ENCODE measurements around the gene EDNRB.

Gene EDNRB

DNA sequence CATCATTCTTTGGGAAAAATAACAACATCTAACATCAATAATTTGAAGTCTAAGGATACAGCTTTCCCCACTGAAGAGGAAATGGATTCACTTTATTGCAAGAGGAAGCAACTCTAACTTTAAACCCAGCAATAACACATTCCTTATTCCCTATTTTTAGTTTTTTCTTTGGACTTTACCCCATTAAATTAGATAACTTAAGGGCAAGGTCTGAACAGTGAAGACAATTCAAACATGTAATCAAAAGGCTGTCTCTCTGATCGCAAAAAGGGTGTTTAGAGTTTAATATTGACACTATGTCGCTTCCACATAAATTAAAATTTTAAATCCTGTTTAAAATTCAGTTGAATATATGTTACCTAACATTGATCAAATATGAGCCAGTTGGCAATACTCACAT, 10.1 kb downstream of the EDNRB start:
- H3K4me1 Mint-ChIP-seq: no peaks in the 10 kb centered on the region
- no peaks in the 10 kb centered on the region for H3K27me3 Mint-ChIP-seq
- H3K27ac Mint-ChIP-seq: no peak overlapping the region
- DNase-seq: no peak
- no peak overlapping the region for H3K4me3 Mint-ChIP-seq
- H3K9me3 Mint-ChIP-seq: peaks cover 0 to 6% of the 10 kb centered on the region in 2 donors
- ATAC-seq: no peak

GRCh38 chr13:77907666-77908341, 10.8 kb downstream of the EDNRB start:
- DNase-seq (no peak), ATAC-seq (no peak)
- H3K27me3 Mint-ChIP-seq: no peaks in the 10 kb centered on the region
- H3K4me3 Mint-ChIP-seq: no peak overlapping the region
- H3K27ac Mint-ChIP-seq: no peak overlapping the region
- H3K4me1 Mint-ChIP-seq: no peaks in the 10 kb centered on the region
- peaks cover 1 to 7% of the 10 kb centered on the region in 2 donors for H3K9me3 Mint-ChIP-seq

DNA sequence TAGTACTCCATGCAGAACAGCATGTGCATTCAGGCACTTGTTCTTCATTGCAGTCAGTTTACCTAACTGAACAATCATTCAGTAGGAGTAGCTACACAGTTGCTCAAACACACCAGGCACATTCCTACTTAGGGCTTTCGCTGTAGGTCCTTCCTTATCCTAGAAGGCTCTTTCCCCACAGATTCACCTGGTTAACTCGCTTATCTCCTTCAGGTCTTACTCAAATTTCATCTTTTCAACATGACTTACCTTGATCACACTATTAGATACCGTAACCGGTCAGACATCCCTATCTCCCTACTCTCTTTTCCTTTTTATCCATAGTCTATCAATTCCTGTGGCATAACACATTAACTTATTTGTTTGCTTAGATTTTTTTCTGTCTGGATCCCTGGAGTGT, 14.6 kb downstream of the EDNRB start:
- ATAC-seq (no peak), DNase-seq (no peak)
- H3K27ac Mint-ChIP-seq: no peak overlapping the region
- no peaks in the 10 kb centered on the region for H3K4me1 Mint-ChIP-seq
- no peak overlapping the region for H3K4me3 Mint-ChIP-seq
- H3K27me3 Mint-ChIP-seq: no peaks in the 10 kb centered on the region
- H3K9me3 Mint-ChIP-seq: peaks cover 9 to 14% of the 10 kb centered on the region in 2 donors

- Mint-ChIP-seq H3K4me3 (no peak overlapping the region), H3K27me3 (no peaks in the 10 kb centered on the region), H3K27ac (no peak overlapping the region), H3K4me1 (no peaks in the 10 kb centered on the region), H3K9me3 (peaks cover 9 to 14% of the 10 kb centered on the region in 2 donors)
- no peak for ATAC-seq
- DNase-seq: no peak
Measured at GRCh38 chr13:77903435-77903834, 15.2 kb downstream of the EDNRB start.

DNA sequence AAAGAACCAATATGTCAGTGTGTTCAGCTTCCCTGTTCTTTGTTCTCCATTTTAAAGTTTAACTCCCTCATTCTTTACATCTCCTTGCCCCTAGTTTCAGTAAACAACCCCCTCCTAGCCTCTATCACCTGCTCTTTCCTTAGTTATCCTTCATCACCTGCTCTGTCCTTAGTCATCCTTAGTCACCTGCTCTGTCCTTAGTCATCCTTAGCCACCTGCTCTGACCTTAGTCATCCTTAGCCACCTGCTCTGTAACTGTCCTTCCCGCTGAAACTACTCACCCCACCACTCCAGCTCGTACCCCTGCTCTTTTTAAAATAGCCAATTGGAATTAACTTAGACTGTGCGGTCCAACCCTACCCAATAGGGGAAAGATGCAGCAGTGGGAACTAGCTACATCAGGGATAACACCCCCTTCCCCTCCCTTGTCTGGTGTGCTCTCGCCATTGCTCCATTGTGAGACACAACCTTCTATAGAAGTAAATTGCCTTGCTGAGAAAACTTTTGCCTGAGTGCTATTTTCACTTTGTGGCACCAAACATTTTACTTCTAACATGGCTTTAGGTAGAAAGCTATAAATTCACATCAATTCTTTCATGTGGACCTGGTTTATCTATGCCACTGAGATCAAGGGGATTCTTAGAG, 16.2 kb downstream of the EDNRB start:
- Mint-ChIP-seq H3K27me3 (no peaks in the 10 kb centered on the region), H3K4me3 (no peak overlapping the region), H3K27ac (no peak overlapping the region), H3K4me1 (no peaks in the 10 kb centered on the region), H3K9me3 (peaks cover 9 to 14% of the 10 kb centered on the region in 2 donors)
- ATAC-seq (no peak), DNase-seq (no peak)

DNA sequence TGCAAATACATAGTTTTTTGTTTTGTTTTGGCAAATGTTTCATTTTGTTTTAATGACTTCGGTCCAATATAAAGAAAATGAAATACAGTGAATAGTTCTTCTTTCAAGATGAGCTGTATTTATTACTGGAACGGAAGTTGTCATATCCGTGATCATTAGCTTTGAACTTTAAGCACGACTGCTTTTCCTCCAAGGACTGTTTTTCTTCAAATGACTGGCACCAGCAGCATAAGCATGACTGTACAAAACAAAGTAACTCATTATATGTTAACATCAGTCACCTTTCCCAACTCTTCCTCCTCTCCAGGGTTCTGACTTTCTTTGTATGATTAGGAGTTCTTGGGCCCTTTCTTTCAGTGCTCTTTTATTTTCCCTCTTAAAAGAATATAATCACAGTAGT, 20.5 kb downstream of the EDNRB start:
- H3K27me3 Mint-ChIP-seq: peaks cover 5% of the 10 kb centered on the region

GRCh38 chr13:77896977-77897376, 21.7 kb downstream of the EDNRB start:
- no peak overlapping the region for H3K4me3 Mint-ChIP-seq
- ATAC-seq (no peak), DNase-seq (no peak)
- H3K9me3 Mint-ChIP-seq: no peaks in the 10 kb centered on the region
- no peak overlapping the region for H3K27ac Mint-ChIP-seq
- peaks cover 14% of the 10 kb centered on the region for H3K27me3 Mint-ChIP-seq
- H3K4me1 Mint-ChIP-seq: no peaks in the 10 kb centered on the region

More for the DNA sequence above, 20.5 kb downstream of the EDNRB start:
- H3K4me3 Mint-ChIP-seq: no peak overlapping the region
- H3K4me1 Mint-ChIP-seq: no peaks in the 10 kb centered on the region
- ATAC-seq (no peak), DNase-seq (no peak)
- peaks cover 9% of the 10 kb centered on the region in 2 donors for H3K9me3 Mint-ChIP-seq
- H3K27ac Mint-ChIP-seq: no peak overlapping the region

DNA sequence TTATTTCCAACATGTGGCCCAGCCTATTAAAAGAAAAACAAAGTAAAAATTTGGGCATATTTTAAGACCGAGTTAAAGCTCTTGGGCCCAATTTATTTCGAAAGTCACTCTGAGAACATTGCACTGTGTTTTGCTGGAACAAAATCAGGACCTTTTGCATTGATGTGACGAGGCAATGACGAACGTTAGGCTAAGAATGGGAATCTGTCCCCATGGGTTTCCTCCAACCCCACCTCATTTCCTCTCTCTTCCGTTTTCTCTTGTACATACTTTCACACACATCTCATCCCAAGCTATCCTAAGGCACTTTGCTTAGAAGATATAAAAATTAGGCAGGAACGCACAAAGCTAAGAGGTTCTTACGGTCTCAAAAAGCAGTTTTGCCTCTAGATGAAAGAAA, 22.1 kb downstream of the EDNRB start:
- DNase-seq (no peak), ATAC-seq (no peak)
- H3K4me1 Mint-ChIP-seq: no peaks in the 10 kb centered on the region
- H3K9me3 Mint-ChIP-seq: no peaks in the 10 kb centered on the region
- no peak overlapping the region for H3K27ac Mint-ChIP-seq
- H3K4me3 Mint-ChIP-seq: no peak overlapping the region
- peaks cover 14% of the 10 kb centered on the region for H3K27me3 Mint-ChIP-seq

- Mint-ChIP-seq H3K27ac (no peak overlapping the region), H3K4me1 (no peaks in the 10 kb centered on the region), H3K9me3 (no peaks in the 10 kb centered on the region), H3K27me3 (peaks cover 14% of the 10 kb centered on the region), H3K4me3 (no peak overlapping the region)
- no peak for ATAC-seq
- no peak for DNase-seq
Measured at GRCh38 chr13:77894743-77895142, 23.9 kb downstream of the EDNRB start.

GRCh38 chr13:77893066-77893465, 25.6 kb downstream of the EDNRB start:
- no peak overlapping the region for H3K27ac Mint-ChIP-seq
- no peak for ATAC-seq
- H3K27me3 Mint-ChIP-seq: peaks cover 14% of the 10 kb centered on the region
- H3K4me3 Mint-ChIP-seq: no peak overlapping the region
- no peaks in the 10 kb centered on the region for H3K9me3 Mint-ChIP-seq
- H3K4me1 Mint-ChIP-seq: no peaks in the 10 kb centered on the region
- no peak for DNase-seq

GRCh38 chr13:77892491-77892890, 26.1 kb downstream of the EDNRB start:
- H3K27ac Mint-ChIP-seq: no peak overlapping the region
- no peak for ATAC-seq

DNA sequence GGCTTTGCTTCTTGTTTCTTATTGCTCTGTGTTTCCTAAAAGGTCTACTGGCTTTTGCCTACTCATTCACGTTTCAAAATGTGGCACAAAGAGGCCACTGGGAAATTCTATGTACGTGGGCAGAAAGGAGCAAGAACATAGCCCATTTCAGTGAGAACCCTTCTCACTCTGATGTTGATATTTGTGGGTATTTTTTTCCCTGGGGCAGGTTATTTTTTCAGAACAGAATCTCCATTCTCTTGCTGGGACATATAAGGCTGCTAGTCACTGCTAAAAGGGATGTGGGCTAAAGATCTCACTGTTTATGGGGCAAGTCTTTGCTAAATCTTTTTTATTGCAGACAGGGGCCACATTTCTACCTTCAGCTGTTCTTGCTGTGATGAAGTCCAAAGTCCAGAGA, 27.1 kb downstream of the EDNRB start:
- ATAC-seq: no peak
- no peaks in the 10 kb centered on the region for H3K9me3 Mint-ChIP-seq
- no peaks in the 10 kb centered on the region for H3K4me1 Mint-ChIP-seq
- no peak overlapping the region for H3K4me3 Mint-ChIP-seq
- H3K27me3 Mint-ChIP-seq: peaks cover 14% of the 10 kb centered on the region
- no peak overlapping the region for H3K27ac Mint-ChIP-seq
- DNase-seq: no peak

More at GRCh38 chr13:77892491-77892890, 26.1 kb downstream of the EDNRB start:
- Mint-ChIP-seq H3K9me3 (no peaks in the 10 kb centered on the region), H3K4me1 (no peaks in the 10 kb centered on the region), H3K27me3 (peaks cover 14% of the 10 kb centered on the region), H3K4me3 (no peak overlapping the region)
- DNase-seq: no peak

GRCh38 chr13:77891041-77891440, 27.6 kb downstream of the EDNRB start:
- Mint-ChIP-seq H3K27me3 (peaks cover 14% of the 10 kb centered on the region), H3K4me1 (no peaks in the 10 kb centered on the region), H3K27ac (no peak overlapping the region), H3K9me3 (no peaks in the 10 kb centered on the region), H3K4me3 (no peak overlapping the region)
- ATAC-seq (no peak), DNase-seq (no peak)

- H3K4me3 Mint-ChIP-seq: no peak overlapping the region
- H3K9me3 Mint-ChIP-seq: no peaks in the 10 kb centered on the region
- H3K27me3 Mint-ChIP-seq: no peaks in the 10 kb centered on the region
- no peaks in the 10 kb centered on the region for H3K4me1 Mint-ChIP-seq
- no peak overlapping the region for H3K27ac Mint-ChIP-seq
- ATAC-seq (no peak), DNase-seq (no peak)
Measured at GRCh38 chr13:77883328-77883727, 35.3 kb downstream of the EDNRB start.

DNA sequence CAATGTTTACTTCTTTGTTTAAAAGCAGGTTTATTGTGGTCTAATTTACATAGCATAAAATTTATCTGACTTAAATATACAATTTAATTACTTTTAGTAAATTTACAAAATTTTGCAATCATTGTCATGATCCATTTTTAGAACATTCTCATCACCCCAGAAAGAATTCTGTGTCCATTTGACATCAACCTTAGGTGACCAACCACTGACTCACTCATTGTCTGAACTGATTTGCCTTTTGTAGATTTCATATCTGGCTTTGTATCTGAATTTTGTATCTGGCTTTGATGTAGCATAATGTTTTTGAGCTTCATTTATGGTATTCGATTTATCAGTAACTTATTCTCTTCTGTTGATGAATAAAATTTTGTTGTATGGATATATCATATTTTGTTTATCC, 40.4 kb downstream of the EDNRB start:
- H3K27me3 Mint-ChIP-seq: no peaks in the 10 kb centered on the region
- no peak overlapping the region for H3K27ac Mint-ChIP-seq
- no peaks in the 10 kb centered on the region for H3K9me3 Mint-ChIP-seq
- DNase-seq: no peak
- ATAC-seq: no peak
- no peak overlapping the region for H3K4me3 Mint-ChIP-seq
- H3K4me1 Mint-ChIP-seq: no peaks in the 10 kb centered on the region

DNA sequence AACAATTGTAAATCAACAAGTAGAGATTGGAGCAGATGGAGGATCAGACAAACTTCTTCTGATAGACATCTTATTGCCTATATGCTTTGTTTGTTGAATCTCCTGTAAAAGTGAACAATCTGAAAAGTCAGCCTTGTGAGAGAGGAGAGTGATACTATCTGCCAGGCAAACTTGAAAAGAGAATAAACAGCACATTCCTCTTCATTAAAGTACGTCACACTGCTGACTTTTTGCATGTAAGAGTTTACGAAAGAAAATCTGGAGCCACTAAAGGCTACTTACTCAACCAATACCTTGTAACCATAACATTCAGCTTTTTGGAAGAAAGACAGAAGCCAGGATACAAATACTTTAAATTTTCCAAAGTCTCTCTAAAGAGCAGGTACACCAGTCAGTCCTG, 42.5 kb downstream of the EDNRB start:
- H3K27me3 Mint-ChIP-seq: no peaks in the 10 kb centered on the region
- H3K4me1 Mint-ChIP-seq: no peaks in the 10 kb centered on the region
- no peak overlapping the region for H3K27ac Mint-ChIP-seq
- ATAC-seq (no peak), DNase-seq (no peak)
- no peaks in the 10 kb centered on the region for H3K9me3 Mint-ChIP-seq
- no peak overlapping the region for H3K4me3 Mint-ChIP-seq

GRCh38 chr13:77874406-77874805, 44.2 kb downstream of the EDNRB start:
- peaks cover 0 to 6% of the 10 kb centered on the region in 2 donors for H3K9me3 Mint-ChIP-seq
- DNase-seq (no peak), ATAC-seq (no peak)
- H3K4me3 Mint-ChIP-seq: no peak overlapping the region
- H3K27ac Mint-ChIP-seq: no peak overlapping the region
- H3K27me3 Mint-ChIP-seq: no peaks in the 10 kb centered on the region
- H3K4me1 Mint-ChIP-seq: no peaks in the 10 kb centered on the region

Data from stimulated activated naive CD8-positive, alpha-beta T cell treated with anti-CD3 and anti-CD28 coated beads, Interleukin-15, amount 100 ng/mL, for 72 hours (primary cell).